DMS53 (cell line): ENCODE data around the gene RPL35.
A peak's percentile ranks its signal among the peaks of the same experiment; 100 is the strongest.

Experiments used
- DNase-seq: peaks from one replicate; lab custom pipeline; 2025; lab: John Stamatoyannopoulos, UW

The RPL35 gene

DNA sequence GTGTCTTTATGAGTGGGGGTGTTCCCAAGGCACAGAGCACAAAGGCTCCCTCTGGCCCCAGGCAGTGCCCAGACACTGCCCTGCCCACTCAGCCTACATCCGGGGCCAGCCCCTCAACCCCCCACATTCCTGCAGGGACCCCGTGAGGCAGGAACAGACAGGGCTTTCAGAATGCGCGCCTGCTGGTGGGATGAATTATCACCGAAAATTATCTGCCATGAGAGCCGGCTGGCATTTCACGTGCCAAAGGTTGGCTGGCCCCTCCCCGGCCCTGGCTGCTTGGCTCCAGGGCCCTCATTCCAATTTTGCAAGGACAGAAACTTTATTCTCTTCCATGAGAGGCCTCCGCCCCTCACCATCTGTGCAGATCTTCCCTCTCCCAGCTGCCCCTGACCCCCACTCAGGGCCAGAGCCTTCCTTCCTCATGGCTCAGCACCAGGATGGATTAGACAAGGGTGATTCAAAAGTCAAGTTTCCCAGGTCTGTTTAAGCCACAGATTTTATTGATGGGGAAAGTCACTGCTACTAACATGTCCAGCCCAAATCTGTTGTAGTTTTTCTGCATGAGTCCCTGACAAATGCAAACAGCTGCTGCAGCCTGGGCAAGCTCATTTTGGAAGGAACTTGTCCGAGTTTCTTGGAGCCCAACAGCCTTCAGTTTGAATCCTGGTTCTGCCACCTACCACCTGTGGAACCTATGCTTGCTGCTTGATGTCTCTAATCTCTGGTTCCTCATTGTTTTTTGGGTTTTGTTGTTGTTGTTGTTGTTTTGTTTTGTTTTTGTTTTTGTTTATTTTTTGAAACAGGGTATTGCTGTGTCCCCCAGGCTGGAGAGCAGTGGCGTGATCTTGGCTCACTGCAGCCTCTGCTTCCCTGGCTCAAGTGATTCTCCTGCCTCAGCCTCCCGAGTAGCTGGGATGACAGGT lies 40.8 kb downstream of the RPL35 start:
- DNase-seq, result no peak

DNA sequence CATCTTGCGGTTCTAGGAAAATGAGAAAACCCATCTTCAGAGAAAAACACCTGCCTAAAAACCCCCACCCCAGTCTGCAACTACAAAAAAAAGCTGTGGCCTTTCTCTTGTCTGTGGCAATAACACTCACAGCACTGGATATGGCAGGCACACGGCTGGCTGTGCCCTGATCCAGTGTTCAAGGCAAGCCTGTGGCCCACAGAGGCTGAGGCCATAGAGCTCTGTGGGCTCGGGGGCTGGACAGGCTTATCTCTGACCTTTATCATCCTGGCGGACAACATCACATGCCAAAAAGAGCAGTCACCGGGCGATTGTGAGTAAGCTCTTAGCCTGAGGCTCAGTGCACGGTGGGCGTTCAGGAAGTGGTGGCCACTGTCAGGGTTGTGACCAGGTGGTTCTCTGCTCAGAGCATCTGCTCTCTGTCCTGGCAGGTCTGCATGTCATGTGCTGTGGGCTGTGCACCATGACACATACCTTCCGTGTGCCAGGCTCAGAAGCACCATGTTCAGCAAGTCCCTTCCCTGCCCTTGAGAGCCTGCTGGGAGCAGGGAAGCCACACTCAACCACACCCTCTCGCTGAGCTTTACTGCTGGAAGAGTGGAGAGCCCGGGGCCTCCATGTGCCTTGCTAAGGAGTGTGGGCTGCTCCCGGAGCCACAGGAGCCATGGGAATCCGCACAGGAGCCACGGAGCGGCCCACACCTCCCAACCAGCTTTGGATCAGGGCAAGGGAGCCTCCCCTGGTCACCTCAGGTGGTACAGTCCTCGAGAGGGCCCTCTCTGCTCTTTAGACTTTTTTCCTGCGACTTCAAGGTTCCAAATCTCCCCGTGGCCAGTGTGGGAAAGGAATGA lies 43.1 kb downstream of the RPL35 start:
- peak; percentile 43 for DNase-seq

DNA sequence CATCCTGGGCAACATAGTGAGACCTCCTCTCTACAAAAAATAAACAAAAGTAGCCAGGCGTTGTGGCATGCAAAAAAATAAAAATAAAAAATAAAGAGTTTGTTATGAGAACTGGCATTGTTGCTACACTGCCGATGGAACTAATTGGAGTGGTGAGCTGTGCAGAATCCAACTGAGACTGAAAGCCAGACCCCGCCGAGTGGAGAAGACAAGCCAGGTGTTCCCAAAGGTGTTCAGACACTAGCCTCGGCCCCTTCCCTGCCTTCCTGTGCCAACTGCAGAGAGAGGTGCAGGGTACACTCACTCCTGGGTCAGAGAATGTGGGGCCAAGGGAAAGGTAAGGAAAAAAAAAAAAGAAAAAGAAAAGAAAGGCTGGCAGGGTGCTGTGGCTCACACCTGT lies 46.2 kb downstream of the RPL35 start:
- DNase-seq, result no peak

DNA sequence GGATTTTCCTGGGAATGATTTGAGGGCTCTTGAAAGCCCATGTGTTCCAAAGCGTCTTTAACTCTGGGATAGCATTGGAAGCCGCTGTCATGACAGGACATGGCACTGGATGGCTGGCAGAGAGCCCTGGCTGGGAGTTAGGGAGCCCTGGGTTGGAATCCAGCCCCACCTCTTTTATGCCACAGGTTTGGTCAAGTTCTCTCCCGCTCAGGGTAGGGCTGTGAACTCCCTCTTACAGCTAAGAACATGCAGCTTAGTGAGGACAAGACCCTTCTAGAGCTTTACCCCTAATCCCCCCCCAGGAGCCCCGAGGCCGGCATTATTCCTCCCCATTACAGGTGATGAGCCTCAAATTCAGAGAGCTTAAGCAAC lies 47.6 kb downstream of the RPL35 start:
- DNase-seq, result no peak

DNA sequence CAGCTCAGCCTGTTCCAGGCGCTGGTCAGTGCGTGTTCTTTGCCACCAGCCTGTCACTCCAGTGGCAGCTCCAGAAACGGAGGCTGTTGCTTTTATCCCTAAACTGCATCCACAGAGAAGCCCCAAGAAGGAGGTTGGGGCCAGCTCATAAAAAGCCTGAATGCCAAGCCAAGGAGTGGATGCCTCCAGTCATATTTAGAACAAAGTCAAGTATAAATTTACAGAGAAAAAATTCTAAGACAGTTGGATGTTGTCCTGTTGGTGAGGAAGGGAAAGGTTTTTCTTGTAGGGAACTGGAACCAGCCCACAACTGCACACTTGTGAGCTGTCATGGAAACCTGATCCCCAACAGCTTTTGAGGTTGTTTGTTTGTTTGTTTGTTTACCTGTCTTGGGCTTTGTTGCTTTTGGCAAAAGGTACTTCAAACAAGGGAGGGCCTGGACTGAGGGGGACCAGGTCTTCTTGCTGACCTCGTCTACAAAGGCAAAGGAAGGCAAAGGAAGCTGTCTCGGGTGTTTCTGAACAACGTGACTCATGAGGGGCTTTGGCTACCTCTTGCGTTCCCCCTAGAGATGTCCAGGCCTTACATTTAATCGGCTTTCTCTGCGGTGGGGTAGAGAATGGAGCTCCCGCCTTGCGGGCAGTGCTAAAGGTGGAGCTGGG lies 48.1 kb downstream of the RPL35 start:
- no peak for DNase-seq

DNA sequence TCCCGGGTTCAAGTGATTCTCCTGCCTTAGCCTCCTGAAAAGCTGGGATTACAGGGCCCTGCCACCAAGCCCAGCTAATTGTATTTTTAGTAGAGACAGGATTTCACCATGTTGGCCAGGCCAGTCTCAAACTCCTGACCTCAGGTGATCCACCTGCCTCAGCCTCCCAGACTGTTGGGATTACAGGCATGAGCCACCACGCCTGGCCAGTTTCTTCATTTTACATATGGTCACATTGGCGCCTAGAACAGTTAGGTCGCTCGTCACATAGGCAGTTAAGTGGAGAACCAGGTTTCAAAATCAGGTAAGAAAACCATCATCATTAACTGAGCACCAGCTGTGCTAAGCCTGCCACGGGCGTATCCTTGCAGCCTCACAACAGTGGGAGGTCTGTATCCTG lies 48.7 kb downstream of the RPL35 start:
- no peak for DNase-seq

DNA sequence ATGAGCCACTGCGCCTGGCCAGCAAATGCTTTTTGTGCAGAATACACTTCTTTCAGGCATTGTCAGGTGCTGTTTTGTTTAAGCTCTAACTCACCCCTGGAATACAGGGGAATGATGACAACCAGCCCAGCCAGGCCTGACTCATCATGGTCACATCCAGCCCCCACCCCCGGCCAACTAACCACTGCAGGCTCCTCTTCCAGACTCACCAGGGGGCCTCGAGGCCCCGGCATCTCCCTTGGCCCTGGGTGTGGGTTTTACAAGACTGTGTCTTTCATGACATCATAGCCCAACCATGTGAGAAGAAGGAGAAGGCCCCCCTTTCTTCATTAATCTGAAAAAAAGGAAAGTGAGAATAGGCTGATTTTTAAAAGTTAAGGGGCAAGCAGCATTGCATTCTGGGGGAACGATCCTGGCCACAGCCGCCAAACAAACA lies 49.3 kb downstream of the RPL35 start:
- DNase-seq, result no peak

DNA sequence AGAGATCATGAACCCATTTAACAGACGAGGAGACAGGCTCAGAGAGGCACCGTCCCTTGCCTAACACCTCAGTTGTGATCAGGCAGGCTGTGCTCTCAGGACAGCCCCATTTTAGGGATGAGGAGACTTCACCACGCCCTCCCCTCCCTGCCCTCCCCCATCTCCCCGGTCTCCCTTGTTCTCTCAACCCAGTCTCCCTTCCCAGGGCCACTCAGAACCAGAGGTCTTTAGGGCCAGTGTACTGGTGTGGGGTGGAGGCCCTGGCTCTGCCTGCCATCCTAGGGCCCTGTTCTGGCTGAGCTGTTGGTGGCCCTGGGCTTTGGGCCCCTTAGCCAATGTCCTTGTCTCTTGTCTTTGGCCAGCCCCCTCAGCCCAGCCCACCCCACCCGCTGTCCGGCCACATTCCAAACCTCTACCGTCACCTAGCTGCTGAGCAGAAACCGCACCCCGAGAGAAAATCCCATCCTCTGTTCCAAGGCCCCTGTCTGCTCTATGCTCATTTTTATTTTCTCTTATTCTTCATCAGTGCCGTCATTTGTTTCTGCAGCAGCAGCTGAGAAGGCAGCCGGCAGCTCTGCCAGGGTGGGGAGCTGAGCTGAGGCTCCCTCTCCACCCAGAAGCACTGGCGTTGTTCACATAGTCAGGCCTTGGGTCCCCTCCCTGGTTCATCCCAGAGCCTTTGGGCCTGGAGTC lies 50.9 kb downstream of the RPL35 start:
- DNase-seq, result no peak

DNA sequence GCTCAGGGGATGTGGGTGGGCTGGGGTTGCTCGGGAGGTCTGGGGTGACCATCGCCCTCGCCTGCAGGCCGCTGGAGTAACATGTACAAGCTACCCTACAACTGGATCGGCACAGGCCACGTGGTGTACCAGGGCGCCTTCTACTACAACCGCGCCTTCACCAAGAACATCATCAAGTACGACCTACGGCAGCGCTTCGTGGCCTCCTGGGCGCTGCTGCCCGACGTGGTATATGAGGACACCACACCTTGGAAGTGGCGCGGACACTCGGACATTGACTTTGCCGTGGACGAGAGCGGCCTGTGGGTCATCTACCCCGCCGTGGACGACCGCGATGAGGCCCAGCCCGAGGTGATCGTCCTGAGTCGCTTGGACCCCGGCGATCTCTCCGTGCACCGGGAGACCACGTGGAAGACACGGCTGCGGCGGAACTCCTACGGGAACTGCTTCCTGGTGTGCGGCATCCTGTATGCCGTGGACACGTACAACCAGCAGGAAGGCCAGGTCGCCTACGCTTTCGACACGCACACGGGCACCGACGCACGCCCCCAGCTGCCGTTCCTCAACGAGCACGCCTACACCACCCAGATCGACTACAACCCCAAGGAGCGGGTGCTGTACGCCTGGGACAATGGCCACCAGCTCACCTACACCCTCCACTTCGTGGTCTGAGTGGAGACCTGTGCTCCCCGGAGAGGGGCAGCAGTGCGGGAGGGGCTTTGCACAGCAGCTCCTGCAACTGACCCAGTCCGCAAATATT lies 51.8 kb downstream of the RPL35 start:
- DNase-seq, result no peak

DNA sequence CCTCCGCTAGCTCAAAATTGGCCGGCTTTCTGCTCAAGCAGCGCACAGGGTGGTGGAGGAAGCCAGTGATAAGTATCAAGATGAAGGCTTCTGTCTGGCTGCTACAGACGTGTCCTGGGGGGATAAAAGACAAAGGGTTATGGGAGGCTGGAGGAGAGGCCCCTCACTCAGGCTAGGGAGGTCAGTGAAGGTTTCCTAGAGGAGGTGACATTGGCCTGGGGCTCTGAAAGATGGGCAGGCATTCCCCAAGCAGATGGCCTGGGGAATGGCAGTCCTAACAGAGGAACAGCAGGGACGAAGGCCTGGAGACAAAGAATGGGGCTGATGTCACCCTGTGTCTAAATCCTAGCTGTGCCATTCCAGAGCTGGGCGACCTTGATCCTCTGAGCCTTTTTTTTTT lies 52.5 kb downstream of the RPL35 start:
- no peak for DNase-seq

DNA sequence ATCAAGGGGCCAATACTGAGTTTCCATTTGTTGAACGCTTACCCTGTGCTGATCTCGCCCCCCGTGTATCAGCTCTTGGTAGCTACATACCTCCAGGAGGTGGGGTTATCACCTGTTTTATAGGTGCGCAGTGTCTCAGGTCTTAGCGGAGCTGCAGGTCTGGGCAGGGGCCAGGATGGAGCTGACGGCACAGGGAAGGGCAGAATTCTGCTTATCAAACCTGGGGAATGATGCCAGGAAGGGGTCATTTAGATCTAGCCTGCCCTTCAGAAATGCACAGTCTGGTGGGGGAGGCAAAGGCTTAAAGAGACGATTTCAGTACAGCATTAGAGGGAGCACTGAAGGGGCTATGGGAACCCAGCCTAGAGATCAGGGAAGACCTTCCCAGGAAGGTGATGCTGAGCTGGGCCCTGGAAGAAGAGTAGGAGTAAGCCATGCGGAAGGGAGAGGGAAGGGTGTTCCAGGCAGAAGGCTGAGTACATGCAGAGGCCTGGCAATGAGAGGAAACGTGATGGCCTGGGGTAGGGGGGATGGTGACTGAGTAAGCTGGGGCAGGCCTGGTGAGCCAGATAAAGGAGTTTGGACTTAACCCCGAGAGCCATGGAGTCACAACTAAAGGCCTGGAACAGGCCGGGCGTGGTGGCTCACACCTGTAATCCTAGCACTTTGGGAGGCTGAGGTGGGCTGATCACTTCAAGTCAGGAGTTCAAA lies 53.4 kb downstream of the RPL35 start:
- no peak for DNase-seq
